SK-N-SH treated with all-trans-retinoic acid at 6 μM for 48 hours (cell line): ENCODE data around the gene GPR132.

Experiments used
- CSRNP3 ChIP-seq: fragments of 250-450 bp; sonication (Bioruptor Pico); IDR thresholded peaks from 2 replicates; pipeline ENCODE4 v1.5.1; 2021; ENCODE audit warnings: mild to moderate bottlenecking, moderate library complexity
- ZC3H10 ChIP-seq: fragments of 250-450 bp; sonication (Bioruptor Pico); IDR thresholded peaks from 2 replicates; pipeline ENCODE4 v1.5.1; 2021; ENCODE audit warnings: mild to moderate bottlenecking, moderate library complexity
- ZFP30 ChIP-seq: fragments of 450-650 bp; formaldehyde crosslinking; IDR thresholded peaks from 2 replicates; pipeline ENCODE4 v1.5.0; 2022; ENCODE audit warnings: mild to moderate bottlenecking, moderate library complexity
- TF ChIP-seq, protein P1 (sequence below): fragments of 250-450 bp; sonication (Bioruptor Pico); IDR thresholded peaks from 2 replicates; pipeline ENCODE4 v1.8.0; 2020; ENCODE audit warnings: mild to moderate bottlenecking, moderate library complexity, borderline replicate concordance
- TF ChIP-seq, protein P2 (sequence below): fragments of 250-450 bp; sonication (Bioruptor Pico); IDR thresholded peaks from 2 replicates; pipeline ENCODE4 v1.5.1; 2020; ENCODE audit warnings: low read depth, mild to moderate bottlenecking, moderate library complexity

DNA sequence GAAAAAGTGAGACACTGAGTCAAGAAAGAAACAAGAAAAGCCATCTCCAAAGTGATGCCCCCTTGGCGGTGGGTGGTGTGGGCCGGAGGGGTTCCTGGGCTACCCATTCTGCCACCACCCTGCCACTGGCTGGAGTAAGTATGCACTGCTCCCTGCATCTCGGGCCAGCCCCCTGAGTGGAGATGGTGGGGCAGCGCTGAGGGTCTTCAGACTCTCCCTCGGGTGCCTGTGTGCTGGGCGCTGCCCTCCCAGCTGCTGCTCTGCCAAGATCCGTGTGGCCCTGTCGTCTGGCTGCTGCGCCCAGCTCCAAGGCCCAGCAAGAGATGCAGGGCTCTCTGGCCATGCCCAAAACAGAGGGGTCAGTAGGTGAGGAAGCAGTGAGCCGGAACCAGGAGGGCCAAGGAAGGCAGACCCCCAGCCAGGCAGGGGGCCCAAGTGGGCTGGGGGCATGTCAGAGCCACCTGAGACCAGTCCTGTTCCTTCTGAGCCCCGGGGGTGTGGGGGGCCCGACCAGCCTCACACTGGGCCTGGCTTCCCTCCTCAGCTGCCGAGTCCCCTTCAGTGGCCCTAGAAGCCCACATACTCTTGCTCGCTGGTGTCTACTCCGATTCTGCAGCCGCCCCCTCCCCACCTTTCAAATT is 5.2 kb downstream of the GPR132 start:
- TF ChIP-seq ZFP30 (CRISPR knock-in tag) (no peak), CSRNP3 (no peak), ZC3H10 (CRISPR knock-in tag) (no peak)
- TF ChIP-seq, protein P1, sequence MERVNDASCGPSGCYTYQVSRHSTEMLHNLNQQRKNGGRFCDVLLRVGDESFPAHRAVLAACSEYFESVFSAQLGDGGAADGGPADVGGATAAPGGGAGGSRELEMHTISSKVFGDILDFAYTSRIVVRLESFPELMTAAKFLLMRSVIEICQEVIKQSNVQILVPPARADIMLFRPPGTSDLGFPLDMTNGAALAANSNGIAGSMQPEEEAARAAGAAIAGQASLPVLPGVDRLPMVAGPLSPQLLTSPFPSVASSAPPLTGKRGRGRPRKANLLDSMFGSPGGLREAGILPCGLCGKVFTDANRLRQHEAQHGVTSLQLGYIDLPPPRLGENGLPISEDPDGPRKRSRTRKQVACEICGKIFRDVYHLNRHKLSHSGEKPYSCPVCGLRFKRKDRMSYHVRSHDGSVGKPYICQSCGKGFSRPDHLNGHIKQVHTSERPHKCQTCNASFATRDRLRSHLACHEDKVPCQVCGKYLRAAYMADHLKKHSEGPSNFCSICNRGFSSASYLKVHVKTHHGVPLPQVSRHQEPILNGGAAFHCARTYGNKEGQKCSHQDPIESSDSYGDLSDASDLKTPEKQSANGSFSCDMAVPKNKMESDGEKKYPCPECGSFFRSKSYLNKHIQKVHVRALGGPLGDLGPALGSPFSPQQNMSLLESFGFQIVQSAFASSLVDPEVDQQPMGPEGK (CRISPR knock-in tag), result no peak
- TF ChIP-seq, protein P2, sequence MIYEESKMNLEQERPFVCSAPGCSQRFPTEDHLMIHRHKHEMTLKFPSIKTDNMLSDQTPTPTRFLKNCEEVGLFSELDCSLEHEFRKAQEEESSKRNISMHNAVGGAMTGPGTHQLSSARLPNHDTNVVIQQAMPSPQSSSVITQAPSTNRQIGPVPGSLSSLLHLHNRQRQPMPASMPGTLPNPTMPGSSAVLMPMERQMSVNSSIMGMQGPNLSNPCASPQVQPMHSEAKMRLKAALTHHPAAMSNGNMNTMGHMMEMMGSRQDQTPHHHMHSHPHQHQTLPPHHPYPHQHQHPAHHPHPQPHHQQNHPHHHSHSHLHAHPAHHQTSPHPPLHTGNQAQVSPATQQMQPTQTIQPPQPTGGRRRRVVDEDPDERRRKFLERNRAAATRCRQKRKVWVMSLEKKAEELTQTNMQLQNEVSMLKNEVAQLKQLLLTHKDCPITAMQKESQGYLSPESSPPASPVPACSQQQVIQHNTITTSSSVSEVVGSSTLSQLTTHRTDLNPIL (CRISPR knock-in tag), result no peak
